ENCODE results near the gene KLHDC7A. TPM values are rescaled to one million over a fixed set of nuclear protein-coding genes. Genes with fewer than 3 reads are reported as not detected.

KLHDC7A gene
- total and polyA plus RNA-seq, 2 experiments from 2014 or later: not detected

- in situ Hi-C loops (cut with MboI): no loop called here
- no peak overlapping the region for H3K27ac ChIP-seq
- no peaks in the 10 kb centered on the region for H4K20me1 ChIP-seq (ENCODE audit: insufficient read depth)
- 33 to 37% methylated on average over 8 of the region's 8 CpGs for WGBS, 2 experiments (ENCODE audit: low coverage in 1 of 2, low lambda C conversion rate in 2 of 2, missing lambda C conversion rate in 2 of 2)
- no peaks in the 10 kb centered on the region for H3K79me2 ChIP-seq (ENCODE audit: insufficient read depth)
- no peak for TF ChIP-seq EZH2phosphoT487 (IDR thresholded peaks at IDR 0.05; ENCODE audit: insufficient read depth, low read depth)
- no peak for TF ChIP-seq EZH2 (IDR thresholded peaks at IDR 0.05; ENCODE audit: insufficient read depth, poor library complexity, severe bottlenecking)
- H3F3A ChIP-seq (ENCODE audit: insufficient read depth): no peaks in the 10 kb centered on the region
- no peaks in the 10 kb centered on the region for H3K36me3 ChIP-seq (ENCODE audit: low read depth)
- H3K9me3 ChIP-seq (ENCODE audit: low read depth): no peaks in the 10 kb centered on the region
- H3K9ac ChIP-seq: no peak overlapping the region
- no peak overlapping the region for H3K4me2 ChIP-seq (ENCODE audit: unreplicated experiment)
- no peaks in the 10 kb centered on the region for H3K4me1 ChIP-seq (ENCODE audit: insufficient read depth)
- H2AFZ ChIP-seq: no peak overlapping the region
- no peak for DNase-seq
- no peaks in the 10 kb centered on the region for H3K9me2 ChIP-seq (ENCODE audit: insufficient read depth)
- no peaks in the 10 kb centered on the region for H3K27me3 ChIP-seq (replicated peaks; ENCODE audit: insufficient read depth)
- no peak overlapping the region for H3K4me3 ChIP-seq
Observed at GRCh38 chr1:18469514-18469913, 11.2 kb upstream of the KLHDC7A start.

- H3K79me2 ChIP-seq (ENCODE audit: insufficient read depth): no peaks in the 10 kb centered on the region
- no peak overlapping the region for H3K4me3 ChIP-seq
- in situ Hi-C loops (cut with MboI): no loop called here
- no peak for DNase-seq
- WGBS, 2 experiments (ENCODE audit: low coverage in 1 of 2, low lambda C conversion rate in 2 of 2, missing lambda C conversion rate in 2 of 2): 39 to 42% methylated on average over 12 of the region's 12 CpGs
- no peaks in the 10 kb centered on the region for H3K9me3 ChIP-seq (ENCODE audit: low read depth)
- no peak overlapping the region for H3K27ac ChIP-seq
- no peaks in the 10 kb centered on the region for H3K36me3 ChIP-seq (ENCODE audit: low read depth)
- H3K4me2 ChIP-seq (ENCODE audit: unreplicated experiment): no peak overlapping the region
- H3K9me2 ChIP-seq (ENCODE audit: insufficient read depth): no peaks in the 10 kb centered on the region
- H4K20me1 ChIP-seq (ENCODE audit: insufficient read depth): no peaks in the 10 kb centered on the region
- TF ChIP-seq EZH2phosphoT487 (IDR thresholded peaks at IDR 0.05; ENCODE audit: insufficient read depth, low read depth): no peak
- no peak for TF ChIP-seq EZH2 (IDR thresholded peaks at IDR 0.05; ENCODE audit: insufficient read depth, poor library complexity, severe bottlenecking)
- no peaks in the 10 kb centered on the region for H3K4me1 ChIP-seq (ENCODE audit: insufficient read depth)
- no peak overlapping the region for H2AFZ ChIP-seq
- no peaks in the 10 kb centered on the region for H3K27me3 ChIP-seq (replicated peaks; ENCODE audit: insufficient read depth)
- no peak overlapping the region for H3K9ac ChIP-seq
- no peaks in the 10 kb centered on the region for H3F3A ChIP-seq (ENCODE audit: insufficient read depth)
Observed at GRCh38 chr1:18470671-18471355, 9.9 kb upstream of the KLHDC7A start.

- H3K9me3 ChIP-seq (ENCODE audit: low read depth): no peaks in the 10 kb centered on the region
- H3K27ac ChIP-seq: no peak overlapping the region
- WGBS, 2 experiments (ENCODE audit: low coverage in 1 of 2, low lambda C conversion rate in 2 of 2, missing lambda C conversion rate in 2 of 2): 63 to 64% methylated on average over 11 of the region's 11 CpGs
- no peak overlapping the region for H3K4me3 ChIP-seq
- TF ChIP-seq EZH2 (IDR thresholded peaks at IDR 0.05; ENCODE audit: insufficient read depth, poor library complexity, severe bottlenecking) (no peak), EZH2phosphoT487 (IDR thresholded peaks at IDR 0.05; ENCODE audit: insufficient read depth, low read depth) (no peak)
- H2AFZ ChIP-seq: no peak overlapping the region
- H3K79me2 ChIP-seq (ENCODE audit: insufficient read depth): no peaks in the 10 kb centered on the region
- no peaks in the 10 kb centered on the region for H4K20me1 ChIP-seq (ENCODE audit: insufficient read depth)
- H3F3A ChIP-seq (ENCODE audit: insufficient read depth): no peaks in the 10 kb centered on the region
- H3K36me3 ChIP-seq (ENCODE audit: low read depth): no peaks in the 10 kb centered on the region
- no peak overlapping the region for H3K9ac ChIP-seq
- no peak overlapping the region for H3K4me2 ChIP-seq (ENCODE audit: unreplicated experiment)
- no peaks in the 10 kb centered on the region for H3K27me3 ChIP-seq (replicated peaks; ENCODE audit: insufficient read depth)
- no peaks in the 10 kb centered on the region for H3K4me1 ChIP-seq (ENCODE audit: insufficient read depth)
- H3K9me2 ChIP-seq (ENCODE audit: insufficient read depth): no peaks in the 10 kb centered on the region
- in situ Hi-C loops (cut with MboI): no loop called here
- no peak for DNase-seq
Observed at GRCh38 chr1:18473195-18473815, 7.4 kb upstream of the KLHDC7A start.

- Histone ChIP-seq H2AFZ (no peak overlapping the region), H3K36me3 (ENCODE audit: low read depth) (no peaks in the 10 kb centered on the region), H3F3A (ENCODE audit: insufficient read depth) (no peaks in the 10 kb centered on the region), H3K9me3 (ENCODE audit: low read depth) (no peaks in the 10 kb centered on the region), H3K4me2 (ENCODE audit: unreplicated experiment) (no peak overlapping the region), H3K4me1 (ENCODE audit: insufficient read depth) (no peaks in the 10 kb centered on the region), H3K9me2 (ENCODE audit: insufficient read depth) (no peaks in the 10 kb centered on the region), H4K20me1 (ENCODE audit: insufficient read depth) (no peaks in the 10 kb centered on the region), H3K4me3 (no peak overlapping the region), H3K27ac (no peak overlapping the region), H3K9ac (no peak overlapping the region), H3K79me2 (ENCODE audit: insufficient read depth) (no peaks in the 10 kb centered on the region), H3K27me3 (replicated peaks; ENCODE audit: insufficient read depth) (no peaks in the 10 kb centered on the region)
- DNase-seq: no peak
- TF ChIP-seq EZH2 (IDR thresholded peaks at IDR 0.05; ENCODE audit: insufficient read depth, poor library complexity, severe bottlenecking) (no peak), EZH2phosphoT487 (IDR thresholded peaks at IDR 0.05; ENCODE audit: insufficient read depth, low read depth) (no peak)
- in situ Hi-C loops (cut with MboI): no loop called here
- WGBS, 2 experiments (ENCODE audit: low coverage in 1 of 2, low lambda C conversion rate in 2 of 2, missing lambda C conversion rate in 2 of 2): 57 to 58% methylated on average over 10 of the region's 10 CpGs
Observed at GRCh38 chr1:18474559-18475175, 6.1 kb upstream of the KLHDC7A start.

Data from GM23248 (cell line).